ENCODE data around the gene UBE2U. TPM values are rescaled to one million over a fixed set of nuclear protein-coding genes. Genes with fewer than 3 reads are reported as not detected.

The UBE2U gene
- total and polyA plus RNA-seq, 12 donors: not detected

DNA sequence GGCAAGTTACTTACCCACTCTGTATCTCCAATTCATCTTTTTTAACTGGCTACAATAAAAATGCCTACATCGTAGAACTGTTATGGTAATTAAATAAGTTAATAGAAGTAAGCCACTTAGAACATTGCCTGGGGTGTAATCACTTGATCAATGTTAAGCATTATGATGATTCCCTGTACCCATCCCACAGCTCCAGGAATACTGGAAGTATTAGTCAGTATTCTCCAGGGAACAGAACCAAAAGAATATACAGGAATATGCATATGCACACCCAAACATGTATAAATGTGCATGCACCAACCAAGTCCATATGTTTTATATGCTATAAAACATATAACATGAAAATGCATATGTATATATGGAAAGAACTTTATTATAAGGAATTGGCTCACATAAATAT, 107.3 kb downstream of the UBE2U start:
- Histone ChIP-seq H3K36me3 (replicated peaks in 1 of 2) (no peaks in the 10 kb centered on the region), H3K27ac (no peak overlapping the region), H3K4me1 (replicated peaks in 1 of 2) (no peaks in the 10 kb centered on the region), H3K4me3 (no peak overlapping the region), H3K27me3 (no peaks in the 10 kb centered on the region), H3K9me3 (replicated peaks in 1 of 3) (no peaks in the 10 kb centered on the region)
- intact Hi-C loops (cut with DNase I): no loop called here
- no peak for TF ChIP-seq POLR2A (IDR thresholded peaks at IDR 0.05)
- TF ChIP-seq, protein P1, sequence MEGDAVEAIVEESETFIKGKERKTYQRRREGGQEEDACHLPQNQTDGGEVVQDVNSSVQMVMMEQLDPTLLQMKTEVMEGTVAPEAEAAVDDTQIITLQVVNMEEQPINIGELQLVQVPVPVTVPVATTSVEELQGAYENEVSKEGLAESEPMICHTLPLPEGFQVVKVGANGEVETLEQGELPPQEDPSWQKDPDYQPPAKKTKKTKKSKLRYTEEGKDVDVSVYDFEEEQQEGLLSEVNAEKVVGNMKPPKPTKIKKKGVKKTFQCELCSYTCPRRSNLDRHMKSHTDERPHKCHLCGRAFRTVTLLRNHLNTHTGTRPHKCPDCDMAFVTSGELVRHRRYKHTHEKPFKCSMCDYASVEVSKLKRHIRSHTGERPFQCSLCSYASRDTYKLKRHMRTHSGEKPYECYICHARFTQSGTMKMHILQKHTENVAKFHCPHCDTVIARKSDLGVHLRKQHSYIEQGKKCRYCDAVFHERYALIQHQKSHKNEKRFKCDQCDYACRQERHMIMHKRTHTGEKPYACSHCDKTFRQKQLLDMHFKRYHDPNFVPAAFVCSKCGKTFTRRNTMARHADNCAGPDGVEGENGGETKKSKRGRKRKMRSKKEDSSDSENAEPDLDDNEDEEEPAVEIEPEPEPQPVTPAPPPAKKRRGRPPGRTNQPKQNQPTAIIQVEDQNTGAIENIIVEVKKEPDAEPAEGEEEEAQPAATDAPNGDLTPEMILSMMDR (IDR thresholded peaks at IDR 0.05): no peak
- WGBS, 4 donors: 81 to 91% (median 87%) methylated on average over 1 of the region's 1 CpG
- no peak for DNase-seq

DNA sequence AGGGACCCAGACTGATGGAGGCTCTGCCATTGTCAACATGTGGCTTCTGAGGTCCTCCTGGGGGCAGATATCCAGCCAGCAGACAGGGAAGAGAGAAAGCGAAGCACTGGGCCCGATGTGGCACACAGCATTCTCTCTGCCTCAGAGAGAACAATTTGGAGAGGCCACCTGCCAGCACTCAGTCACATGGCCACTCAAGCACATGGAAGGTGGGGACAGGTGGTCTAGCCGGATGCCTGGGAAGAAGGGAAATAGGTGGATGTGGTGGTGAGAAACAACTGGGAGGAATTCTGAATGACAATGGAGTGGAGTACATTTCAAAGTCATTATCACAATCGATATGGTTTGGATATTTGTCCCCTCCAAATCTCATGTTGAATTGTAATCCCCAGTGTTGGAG, 109.0 kb downstream of the UBE2U start:
- intact Hi-C loops (cut with DNase I): no loop called here
- Histone ChIP-seq H3K4me3 (no peak overlapping the region), H3K27me3 (no peaks in the 10 kb centered on the region), H3K36me3 (replicated peaks in 1 of 2) (no peaks in the 10 kb centered on the region), H3K4me1 (replicated peaks in 1 of 2) (no peaks in the 10 kb centered on the region), H3K27ac (no peak overlapping the region), H3K9me3 (replicated peaks in 1 of 3) (no peaks in the 10 kb centered on the region)
- TF ChIP-seq POLR2A (IDR thresholded peaks at IDR 0.05): no peak
- TF ChIP-seq, protein P1 (IDR thresholded peaks at IDR 0.05): no peak
- WGBS, 4 donors: 86 to 96% (median 94%) methylated on average over 4 of the region's 4 CpGs
- DNase-seq: no peak

DNA sequence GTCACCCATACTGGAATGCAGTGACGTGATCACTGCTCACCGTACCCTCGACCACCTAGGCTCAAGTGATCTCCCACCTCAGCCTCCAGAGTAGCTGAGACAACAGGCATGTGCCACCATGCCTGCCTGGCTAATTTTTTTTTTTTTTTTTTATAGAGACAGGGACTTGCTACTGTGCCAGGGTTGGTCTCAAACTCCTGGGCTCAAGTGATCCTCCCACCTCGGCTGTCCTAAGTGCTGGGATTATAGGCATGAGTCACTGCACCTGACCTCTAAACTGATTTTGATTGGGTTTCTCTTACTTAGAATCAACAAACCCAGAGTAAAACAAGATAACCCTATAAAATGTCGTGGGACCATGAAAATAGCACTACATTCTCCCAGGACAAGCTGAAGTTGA, 112.0 kb downstream of the UBE2U start:
- no peak for DNase-seq
- intact Hi-C loops (cut with DNase I): no loop called here
- WGBS, 4 donors: 76 to 86% (median 79%) methylated on average over 5 of the region's 5 CpGs
- Histone ChIP-seq H3K27ac (no peak overlapping the region), H3K27me3 (no peaks in the 10 kb centered on the region), H3K9me3 (replicated peaks in 1 of 3) (no peaks in the 10 kb centered on the region), H3K4me1 (replicated peaks in 1 of 2) (no peaks in the 10 kb centered on the region), H3K4me3 (no peak overlapping the region), H3K36me3 (replicated peaks in 1 of 2) (no peaks in the 10 kb centered on the region)
- no peak for TF ChIP-seq POLR2A (IDR thresholded peaks at IDR 0.05)
- TF ChIP-seq, protein P1 (IDR thresholded peaks at IDR 0.05): no peak

Data from adrenal gland (tissue), 12 donors.